Breast epithelium (tissue), 3 donors: ENCODE data around the gene THSD4.

Experiments used
- CTCF ChIP-seq, 3 donors: fragments of 450-650 bp; IDR thresholded peaks; one replicate each; pipeline ENCODE4 v1.5.1; 2016 to 2017; ENCODE audit warnings: antibody characterized with exemption in 3 of 3, mild to moderate bottlenecking in 3 of 3, moderate library complexity in 3 of 3
- POLR2AphosphoS5 ChIP-seq, 3 donors: sonication (generic); formaldehyde crosslinking; IDR thresholded peaks; one replicate each; pipeline ENCODE4 v1.6.1; 2017; ENCODE audit warnings: antibody characterized with exemption in 3 of 3

- TF ChIP-seq POLR2AphosphoS5 (IDR thresholded peaks at IDR 0.05) (no peak), CTCF (IDR thresholded peaks at IDR 0.05) (no peak)
These were observed 698.6 kb downstream of the THSD4 start for GRCh38 chr15:71813723-71814470.
